Stimulated activated CD4-positive, alpha-beta T cell treated with anti-CD3 and anti-CD28 coated beads, Interleukin-15, amount 100 ng/mL, for 1 hour (primary cell): ENCODE measurements around the gene BPIFB6.

Experiments
- DNase-seq, 2 donors: peaks; one replicate each; pipeline ENCODE4 v3.0.0-alpha.2; 2020; ENCODE audit warnings: low read depth in 1 of 2, low spot score in 1 of 2

BPIFB6 gene

GRCh38 chr20:33002087-33002808 is 29.2 kb upstream of the BPIFB6 start:
- DNase-seq: no peak

GRCh38 chr20:33004141-33004751 is 27.2 kb upstream of the BPIFB6 start, which contains the start of gene SUN5:
TSS of gene SUN5 (minus strand) at chr20:33004433. CDS start at chr20:33004340, 93 bp downstream.
- no peak for DNase-seq

GRCh38 chr20:33005132-33005566 is 26.3 kb upstream of the BPIFB6 start:
- DNase-seq: no peak

GRCh38 chr20:33005908-33006775 is 25.3 kb upstream of the BPIFB6 start:
- no peak for DNase-seq

GRCh38 chr20:33006776-33007375 is 24.6 kb upstream of the BPIFB6 start:
- DNase-seq: no peak

GRCh38 chr20:33007376-33008335 is 23.8 kb upstream of the BPIFB6 start, which contains the start of gene BPIFB2:
TSS of gene BPIFB2 (plus strand) at chr20:33007704. CDS start at chr20:33008575, 871 bp downstream.
- no peak for DNase-seq

- DNase-seq: no peak
Measured at GRCh38 chr20:33008336-33009213, 22.9 kb upstream of the BPIFB6 start.

GRCh38 chr20:33009214-33010132 is 22.0 kb upstream of the BPIFB6 start:
- no peak for DNase-seq

- no peak for DNase-seq
Measured at GRCh38 chr20:33010133-33010504, 21.3 kb upstream of the BPIFB6 start.

GRCh38 chr20:33010674-33011449 is 20.6 kb upstream of the BPIFB6 start:
- no peak for DNase-seq

- DNase-seq: no peak
Measured at GRCh38 chr20:33012327-33013189, 18.9 kb upstream of the BPIFB6 start.

- no peak for DNase-seq
Measured at GRCh38 chr20:33013701-33014326, 17.6 kb upstream of the BPIFB6 start.

GRCh38 chr20:33014336-33015113 is 16.9 kb upstream of the BPIFB6 start:
- no peak for DNase-seq

- no peak for DNase-seq
Measured at GRCh38 chr20:33015114-33015484, 16.3 kb upstream of the BPIFB6 start.
